ENCODE measurements around the gene PRRC1. TPM values are rescaled to one million over a fixed set of nuclear protein-coding genes. Genes with fewer than 3 reads are reported as not detected.

PRRC1 gene
- polyA plus RNA-seq, 1 of the 3 experiments (the other 2 are of a cell fraction) = 26.6 TPM

- TF ChIP-seq MEF2A (IDR thresholded peaks at IDR 0.05; ENCODE audit: borderline replicate concordance, low read depth) (no peak), ELF1 (IDR thresholded peaks at IDR 0.05) (no peak), GABPA (IDR thresholded peaks at IDR 0.05; ENCODE audit: low read depth) (no peak), JUND (IDR thresholded peaks at IDR 0.05) (no peak)
Measured at GRCh38 chr5:127601601-127602000, 84.2 kb downstream of the PRRC1 start (continued).

- no peak for DNase-seq
- H3K4me1 ChIP-seq (ENCODE audit: control insufficient read depth in 1 of 2, insufficient read depth in 2 of 2, low read depth in 1 of 2, low read length in 1 of 2) = no peaks in the 10 kb centered on the region
- 84% methylated on average over 3 of the region's 3 CpGs for WGBS (ENCODE audit: low lambda C conversion rate)
- no peak overlapping the region for H2AFZ ChIP-seq (ENCODE audit: low read depth)
- H3K27me3 ChIP-seq (ENCODE audit: insufficient read depth) = peaks cover 6% of the 10 kb centered on the region; the same call in 1 of the 2 replicates
- no peaks in the 10 kb centered on the region for H3F3A ChIP-seq (replicated peaks; ENCODE audit: insufficient read depth)
- no peaks in the 10 kb centered on the region for H3K36me3 ChIP-seq (replicated peaks in 1 of 2; ENCODE audit: control insufficient read depth in 1 of 2, insufficient read depth in 2 of 2, low read length in 1 of 2)
- H4K20me1 ChIP-seq (ENCODE audit: insufficient read depth) = no peaks in the 10 kb centered on the region
- ChIA-PET CTCF (no interaction called here), POLR2A (no interaction called here)
- no peak overlapping the region for H3K27ac ChIP-seq (ENCODE audit: low read depth in 2 of 2, low read length in 1 of 2)
- no peak overlapping the region for H3K4me2 ChIP-seq
- H3K9me2 ChIP-seq = no peaks in the 10 kb centered on the region
- TF ChIP-seq NRF1 (IDR thresholded peaks at IDR 0.05; ENCODE audit: low read depth, low read length) (no peak), ZBTB33 (IDR thresholded peaks at IDR 0.05; ENCODE audit: borderline replicate concordance, low read depth) (no peak), RCOR1 (IDR thresholded peaks at IDR 0.05; ENCODE audit: low read length) (no peak), YY1 (IDR thresholded peaks at IDR 0.05; ENCODE audit: low read depth) (no peak), EP300 (IDR thresholded peaks at IDR 0.05; ENCODE audit: borderline replicate concordance in 1 of 2, low read depth in 1 of 2, low read length in 1 of 2) (no peak), SIN3A (IDR thresholded peaks at IDR 0.05; ENCODE audit: borderline replicate concordance, low read depth, low read length) (no peak), JUND (IDR thresholded peaks at IDR 0.05) (no peak), GATA2 (CRISPR knock-in tag; IDR thresholded peaks at IDR 0.05) (no peak), USF2 (IDR thresholded peaks at IDR 0.05; ENCODE audit: borderline replicate concordance, low read depth, low read length) (no peak), GABPA (IDR thresholded peaks at IDR 0.05; ENCODE audit: low read depth) (no peak), CTCF (IDR thresholded peaks at IDR 0.05) (no peak), TCF12 (IDR thresholded peaks at IDR 0.05) (no peak), NFIC (IDR thresholded peaks at IDR 0.05; ENCODE audit: borderline replicate concordance) (no peak), POLR2AphosphoS5 (IDR thresholded peaks at IDR 0.05; ENCODE audit: low read depth, low read length) (no peak)
- no peaks in the 10 kb centered on the region for H3K79me2 ChIP-seq (ENCODE audit: insufficient read depth)
- H3K9me3 ChIP-seq = no peaks in the 10 kb centered on the region
- H3K9ac ChIP-seq = no peak overlapping the region
- no peak overlapping the region for H3K4me3 ChIP-seq (ENCODE audit: low read depth in 2 of 2, low read length in 1 of 2)
Measured at GRCh38 chr5:127602481-127602880, 85.0 kb downstream of the PRRC1 start.

Measured in SK-N-SH (cell line).